ENCODE data around the gene CGB1. TPM values are rescaled to one million over a fixed set of nuclear protein-coding genes. Genes with fewer than 3 reads are reported as not detected.
"Not testable (repeated sequence)": the region's sequence is repeated elsewhere in the genome, so short reads cannot be mapped to it uniquely, and the experiment has no call there.

CGB1 gene
- total RNA-seq, 3 donors from 2014 or later, result not detected

DNA sequence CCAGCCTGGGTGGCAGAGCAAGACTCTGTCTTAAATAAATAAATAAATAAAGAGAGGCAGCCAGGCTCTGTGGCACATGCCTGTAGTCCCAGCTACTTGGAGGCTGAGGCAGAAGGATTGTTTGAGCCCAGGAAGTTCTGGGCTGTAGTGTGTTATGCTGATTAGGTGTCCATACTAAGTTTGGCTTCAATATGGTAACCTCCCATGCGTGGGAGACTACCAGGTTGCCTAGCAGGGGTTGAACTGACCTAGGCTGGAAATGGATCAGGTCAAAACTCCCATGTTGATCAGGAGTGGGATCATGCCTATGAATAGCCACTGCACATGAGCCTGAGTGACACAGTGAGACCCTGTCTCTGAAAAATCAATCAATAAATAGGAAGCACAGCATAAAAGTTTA lies 44.6 kb upstream of the CGB1 start:
- H3K36me3 ChIP-seq, result no peaks in the 10 kb centered on the region
- no peak overlapping the region for H3K4me3 ChIP-seq
- H3K4me1 ChIP-seq, result peaks cover 0 to 2% of the 10 kb centered on the region in 2 donors
- H3K9me3 ChIP-seq, result no peaks in the 10 kb centered on the region
- no peak overlapping the region for H3K27ac ChIP-seq
- no peak for DNase-seq (ENCODE audit: low spot score in 2 of 2)
- H3K27me3 ChIP-seq, result no peaks in the 10 kb centered on the region
- TF ChIP-seq, protein P1, sequence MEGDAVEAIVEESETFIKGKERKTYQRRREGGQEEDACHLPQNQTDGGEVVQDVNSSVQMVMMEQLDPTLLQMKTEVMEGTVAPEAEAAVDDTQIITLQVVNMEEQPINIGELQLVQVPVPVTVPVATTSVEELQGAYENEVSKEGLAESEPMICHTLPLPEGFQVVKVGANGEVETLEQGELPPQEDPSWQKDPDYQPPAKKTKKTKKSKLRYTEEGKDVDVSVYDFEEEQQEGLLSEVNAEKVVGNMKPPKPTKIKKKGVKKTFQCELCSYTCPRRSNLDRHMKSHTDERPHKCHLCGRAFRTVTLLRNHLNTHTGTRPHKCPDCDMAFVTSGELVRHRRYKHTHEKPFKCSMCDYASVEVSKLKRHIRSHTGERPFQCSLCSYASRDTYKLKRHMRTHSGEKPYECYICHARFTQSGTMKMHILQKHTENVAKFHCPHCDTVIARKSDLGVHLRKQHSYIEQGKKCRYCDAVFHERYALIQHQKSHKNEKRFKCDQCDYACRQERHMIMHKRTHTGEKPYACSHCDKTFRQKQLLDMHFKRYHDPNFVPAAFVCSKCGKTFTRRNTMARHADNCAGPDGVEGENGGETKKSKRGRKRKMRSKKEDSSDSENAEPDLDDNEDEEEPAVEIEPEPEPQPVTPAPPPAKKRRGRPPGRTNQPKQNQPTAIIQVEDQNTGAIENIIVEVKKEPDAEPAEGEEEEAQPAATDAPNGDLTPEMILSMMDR (IDR thresholded peaks at IDR 0.05), result no peak
- TF ChIP-seq POLR2A (IDR thresholded peaks at IDR 0.05), result no peak
- no peak for TF ChIP-seq POLR2AphosphoS5 (IDR thresholded peaks at IDR 0.05)
- intact Hi-C loops (cut with DNase I; ENCODE audit: low total_unique reads), result no loop called here

DNA sequence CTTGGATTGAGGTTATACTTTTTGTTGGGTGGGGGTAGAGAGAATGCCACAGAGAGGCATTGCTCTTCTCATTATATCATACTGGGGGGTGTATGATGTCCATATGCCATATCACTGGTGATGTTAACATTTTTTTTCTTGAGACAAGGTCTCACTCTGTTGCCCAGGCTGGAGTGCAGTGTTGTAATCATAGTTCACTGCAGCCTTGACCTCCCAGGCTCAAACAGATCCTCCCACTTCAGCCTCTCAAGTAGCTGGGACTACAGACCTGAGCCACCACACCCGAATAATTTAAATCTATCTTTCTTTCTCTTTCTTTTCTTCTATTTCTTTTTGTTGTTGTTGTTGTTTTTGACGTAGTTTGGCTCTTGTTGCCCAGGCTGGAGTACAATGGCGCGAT lies 43.7 kb upstream of the CGB1 start:
- H3K36me3 ChIP-seq, result no peaks in the 10 kb centered on the region
- intact Hi-C loops (cut with DNase I; ENCODE audit: low total_unique reads), result no loop called here
- TF ChIP-seq POLR2A (IDR thresholded peaks at IDR 0.05) (no peak), POLR2AphosphoS5 (IDR thresholded peaks at IDR 0.05) (no peak)
- TF ChIP-seq, protein P1 (IDR thresholded peaks at IDR 0.05), result no peak

DNA sequence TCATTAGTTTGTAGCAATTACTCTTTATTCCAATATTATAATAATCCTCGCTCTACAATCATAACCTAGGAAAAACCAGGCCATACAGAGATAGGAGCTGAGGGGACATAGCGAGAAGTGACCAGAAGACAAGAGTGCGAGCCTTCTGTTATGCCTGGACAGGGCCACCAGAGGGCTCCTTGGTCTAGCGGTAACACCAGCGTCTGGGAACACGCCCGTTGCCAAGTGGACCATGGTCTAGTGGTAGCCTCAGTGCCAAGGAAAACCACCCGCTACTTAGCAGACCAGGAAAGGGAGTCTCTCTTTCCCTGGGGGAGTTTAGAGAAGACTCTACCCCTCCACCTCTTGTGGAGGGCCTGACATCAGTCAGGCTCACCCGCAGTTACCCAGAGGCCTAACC lies 38.2 kb upstream of the CGB1 start:
- intact Hi-C loops (cut with DNase I; ENCODE audit: low total_unique reads), result loop anchor here (10.0 kb wide), 1 partner anchor 120 kb away; no protein-coding TSS in a partner anchor
- peak in 1 of 2 donors; percentile 57 for DNase-seq (ENCODE audit: low spot score in 2 of 2)
- TF ChIP-seq, protein P1 (IDR thresholded peaks at IDR 0.05), result peak; percentile 68 to 82 (median 77)
- H3K4me1 ChIP-seq, H3K27ac ChIP-seq, H3K4me3 ChIP-seq, H3K9me3 ChIP-seq, H3K36me3 ChIP-seq: not testable (repeated sequence)
- peaks cover 6 to 28% of the 10 kb centered on the region in 2 donors for H3K27me3 ChIP-seq

More for the DNA sequence above, 43.7 kb upstream of the CGB1 start:
- DNase-seq (ENCODE audit: low spot score in 2 of 2), result no peak
- H3K9me3 ChIP-seq, result no peaks in the 10 kb centered on the region
- no peaks in the 10 kb centered on the region for H3K4me1 ChIP-seq
- no peak overlapping the region for H3K4me3 ChIP-seq
- H3K27ac ChIP-seq, result no peak overlapping the region
- H3K27me3 ChIP-seq, result no peaks in the 10 kb centered on the region

DNA sequence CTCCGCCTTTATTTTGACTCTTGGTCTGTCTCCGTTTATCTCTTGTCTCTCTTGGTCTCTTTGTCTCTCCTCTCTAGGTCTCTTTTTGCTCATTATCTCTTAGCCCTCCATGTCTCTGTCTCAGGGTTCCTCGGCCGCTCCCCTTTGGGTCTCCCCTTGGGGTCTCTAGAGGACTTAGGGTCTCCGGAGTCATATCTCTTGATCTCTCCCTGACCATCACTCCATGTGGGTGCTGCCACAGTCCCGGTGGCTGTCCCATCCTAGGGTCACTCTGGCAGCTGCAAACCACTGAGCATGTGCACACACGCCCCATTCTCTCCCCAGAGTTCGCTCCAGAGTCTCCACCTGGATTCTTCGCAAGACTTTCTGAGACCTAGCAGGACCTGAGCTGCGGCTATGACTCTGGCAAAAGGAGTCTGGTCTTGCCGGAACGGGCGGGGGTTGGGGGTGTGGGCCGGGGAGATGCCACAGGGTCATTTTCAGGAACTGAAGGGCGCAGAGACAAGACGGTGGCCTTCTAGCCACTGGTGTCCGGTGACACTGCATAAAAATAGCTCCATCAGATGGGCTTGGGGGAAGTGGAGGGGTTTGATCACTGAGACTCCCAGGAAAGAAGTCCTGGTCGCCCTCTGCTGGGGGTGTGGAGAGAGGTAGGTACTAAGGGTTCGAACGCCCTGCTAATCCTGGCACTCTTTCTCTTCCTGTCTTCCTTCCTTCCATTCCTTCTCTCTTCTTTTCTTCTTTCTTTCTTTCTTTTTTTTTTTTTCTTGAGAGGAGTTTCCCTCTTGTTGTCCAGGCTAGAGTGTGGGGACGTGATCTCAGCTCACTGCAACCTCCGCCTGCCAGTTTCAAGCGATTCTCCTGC lies 37.1 kb upstream of the CGB1 start:
- H3K9me3 ChIP-seq, result no peaks in the 10 kb centered on the region

More for the DNA sequence above, 37.1 kb upstream of the CGB1 start:
- Histone ChIP-seq H3K27me3 (peaks cover 6 to 35% of the 10 kb centered on the region in 2 donors), H3K27ac (no peak overlapping the region), H3K4me3 (peak overlapping the region in 1 of 3 donors; percentile 25), H3K36me3 (no peaks in the 10 kb centered on the region), H3K4me1 (no peaks in the 10 kb centered on the region)
- intact Hi-C loops (cut with DNase I; ENCODE audit: low total_unique reads), result loop anchor here (10.0 kb wide), 1 partner anchor 121 kb away; no protein-coding TSS in a partner anchor
- TF ChIP-seq POLR2AphosphoS5 (IDR thresholded peaks at IDR 0.05) (no peak), POLR2A (IDR thresholded peaks at IDR 0.05) (no peak)
- TF ChIP-seq, protein P1 (IDR thresholded peaks at IDR 0.05), result no peak
- DNase-seq (ENCODE audit: low spot score in 2 of 2), result no peak

All from breast epithelium (tissue), 4 donors.